ENCODE data around the gene USH1G. TPM values are rescaled to one million over a fixed set of nuclear protein-coding genes. Genes with fewer than 3 reads are reported as not detected.

The USH1G gene
- total RNA-seq, 1 donor from 2014 or later, result under 0.01 TPM

- Histone ChIP-seq H3K27ac (ENCODE audit: low read depth, low read length) (no peak overlapping the region), H3K9ac (ENCODE audit: low read depth in 1 of 3, low read length in 3 of 3) (no peak overlapping the region), H3K4me1 (ENCODE audit: control insufficient read depth in 3 of 3, insufficient read depth in 3 of 3, low read length in 3 of 3) (peaks cover 15 to 27% (median 23%) of the 10 kb centered on the region in 3 donors), H3K9me3 (ENCODE audit: control insufficient read depth in 3 of 3, low read length in 3 of 3) (no peaks in the 10 kb centered on the region), H3K36me3 (ENCODE audit: control insufficient read depth in 3 of 3, insufficient read depth in 3 of 3, low read length in 3 of 3) (no peaks in the 10 kb centered on the region), H3K4me3 (ENCODE audit: low read length in 3 of 3) (no peak overlapping the region), H3K27me3 (ENCODE audit: control insufficient read depth in 3 of 3, insufficient read depth in 3 of 3, low read length in 3 of 3) (peaks cover 0 to 18% (median 7%) of the 10 kb centered on the region in 3 donors)
Measured at GRCh38 chr17:74875977-74876593, 47.0 kb downstream of the USH1G start.

GRCh38 chr17:74875155-74875976 is 47.7 kb downstream of the USH1G start:
- Histone ChIP-seq H3K27ac (ENCODE audit: low read depth, low read length) (no peak overlapping the region), H3K27me3 (ENCODE audit: control insufficient read depth in 3 of 3, insufficient read depth in 3 of 3, low read length in 3 of 3) (peaks cover 0 to 12% (median 5%) of the 10 kb centered on the region in 3 donors), H3K9ac (ENCODE audit: low read depth in 1 of 3, low read length in 3 of 3) (no peak overlapping the region), H3K4me1 (ENCODE audit: control insufficient read depth in 3 of 3, insufficient read depth in 3 of 3, low read length in 3 of 3) (peaks cover 15 to 29% (median 23%) of the 10 kb centered on the region in 3 donors), H3K36me3 (ENCODE audit: control insufficient read depth in 3 of 3, insufficient read depth in 3 of 3, low read length in 3 of 3) (no peaks in the 10 kb centered on the region), H3K4me3 (ENCODE audit: low read length in 3 of 3) (no peak overlapping the region), H3K9me3 (ENCODE audit: control insufficient read depth in 3 of 3, low read length in 3 of 3) (no peaks in the 10 kb centered on the region)

- peaks cover 15 to 29% (median 23%) of the 10 kb centered on the region in 3 donors for H3K4me1 ChIP-seq (ENCODE audit: control insufficient read depth in 3 of 3, insufficient read depth in 3 of 3, low read length in 3 of 3)
- peaks cover 0 to 4% (median 2%) of the 10 kb centered on the region in 3 donors for H3K36me3 ChIP-seq (ENCODE audit: control insufficient read depth in 3 of 3, insufficient read depth in 3 of 3, low read length in 3 of 3)
Measured at GRCh38 chr17:74874615-74875037, 48.4 kb downstream of the USH1G start.

GRCh38 chr17:74873874-74874614 is 49.0 kb downstream of the USH1G start:
- H3K9ac ChIP-seq (ENCODE audit: low read depth in 1 of 3, low read length in 3 of 3), result peak overlapping the region; percentile 80 to 90 (median 86)
- H3K9me3 ChIP-seq (ENCODE audit: control insufficient read depth in 3 of 3, low read length in 3 of 3), result no peaks in the 10 kb centered on the region
- peaks cover 15 to 29% (median 23%) of the 10 kb centered on the region in 3 donors for H3K4me1 ChIP-seq (ENCODE audit: control insufficient read depth in 3 of 3, insufficient read depth in 3 of 3, low read length in 3 of 3)
- H3K27ac ChIP-seq (ENCODE audit: low read depth, low read length), result peak overlapping the region; percentile 86
- H3K36me3 ChIP-seq (ENCODE audit: control insufficient read depth in 3 of 3, insufficient read depth in 3 of 3, low read length in 3 of 3), result peaks cover 0 to 4% (median 2%) of the 10 kb centered on the region in 3 donors
- peaks cover 0 to 8% (median 5%) of the 10 kb centered on the region in 3 donors for H3K27me3 ChIP-seq (ENCODE audit: control insufficient read depth in 3 of 3, insufficient read depth in 3 of 3, low read length in 3 of 3)
- H3K4me3 ChIP-seq (ENCODE audit: low read length in 3 of 3), result peak overlapping the region; percentile 82 to 92 (median 88)

More at GRCh38 chr17:74874615-74875037, 48.4 kb downstream of the USH1G start:
- H3K9me3 ChIP-seq (ENCODE audit: control insufficient read depth in 3 of 3, low read length in 3 of 3), result no peaks in the 10 kb centered on the region
- H3K27ac ChIP-seq (ENCODE audit: low read depth, low read length), result no peak overlapping the region
- H3K27me3 ChIP-seq (ENCODE audit: control insufficient read depth in 3 of 3, insufficient read depth in 3 of 3, low read length in 3 of 3), result peaks cover 0 to 8% (median 5%) of the 10 kb centered on the region in 3 donors
- H3K4me3 ChIP-seq (ENCODE audit: low read length in 3 of 3), result no peak overlapping the region
- no peak overlapping the region for H3K9ac ChIP-seq (ENCODE audit: low read depth in 1 of 3, low read length in 3 of 3)

GRCh38 chr17:74873037-74873873 is 49.8 kb downstream of the USH1G start:
- Histone ChIP-seq H3K36me3 (ENCODE audit: control insufficient read depth in 3 of 3, insufficient read depth in 3 of 3, low read length in 3 of 3) (peaks cover 0 to 4% (median 2%) of the 10 kb centered on the region in 3 donors), H3K27ac (ENCODE audit: low read depth, low read length) (peak overlapping the region; percentile 86), H3K9ac (ENCODE audit: low read depth in 1 of 3, low read length in 3 of 3) (peak overlapping the region; percentile 80 to 91 (median 86)), H3K9me3 (ENCODE audit: control insufficient read depth in 3 of 3, low read length in 3 of 3) (no peaks in the 10 kb centered on the region), H3K4me3 (ENCODE audit: low read length in 3 of 3) (peak overlapping the region; percentile 83 to 92 (median 88)), H3K27me3 (ENCODE audit: control insufficient read depth in 3 of 3, insufficient read depth in 3 of 3, low read length in 3 of 3) (peaks cover 0 to 5% (median 2%) of the 10 kb centered on the region in 3 donors), H3K4me1 (ENCODE audit: control insufficient read depth in 3 of 3, insufficient read depth in 3 of 3, low read length in 3 of 3) (peaks cover 15 to 27% (median 21%) of the 10 kb centered on the region in 3 donors)

GRCh38 chr17:74872313-74873036 is 50.6 kb downstream of the USH1G start, which contains the start of gene FDXR:
Gene FDXR (minus strand): TSS chr17:74872994. CDS start chr17:74872944, 50 bp downstream.
- H3K4me1 ChIP-seq (ENCODE audit: control insufficient read depth in 3 of 3, insufficient read depth in 3 of 3, low read length in 3 of 3), result peaks cover 15 to 25% (median 20%) of the 10 kb centered on the region in 3 donors

GRCh38 chr17:74871356-74872076 is 51.5 kb downstream of the USH1G start:
- Histone ChIP-seq H3K27ac (ENCODE audit: low read depth, low read length) (no peak overlapping the region), H3K36me3 (ENCODE audit: control insufficient read depth in 3 of 3, insufficient read depth in 3 of 3, low read length in 3 of 3) (peaks cover 0 to 4% (median 2%) of the 10 kb centered on the region in 3 donors), H3K9me3 (ENCODE audit: control insufficient read depth in 3 of 3, low read length in 3 of 3) (no peaks in the 10 kb centered on the region), H3K4me1 (ENCODE audit: control insufficient read depth in 3 of 3, insufficient read depth in 3 of 3, low read length in 3 of 3) (peaks cover 15 to 25% (median 20%) of the 10 kb centered on the region in 3 donors), H3K27me3 (ENCODE audit: control insufficient read depth in 3 of 3, insufficient read depth in 3 of 3, low read length in 3 of 3) (no peaks in the 10 kb centered on the region), H3K4me3 (ENCODE audit: low read length in 3 of 3) (peak overlapping the region in 1 of 3 donors; percentile 83), H3K9ac (ENCODE audit: low read depth in 1 of 3, low read length in 3 of 3) (no peak overlapping the region)

More at GRCh38 chr17:74872313-74873036, 50.6 kb downstream of the USH1G start, which contains the start of gene FDXR:
- peak within 1 kb of the TSS; percentile 83 to 92 (median 89) for H3K4me3 ChIP-seq (ENCODE audit: low read length in 3 of 3)
- peaks cover 0 to under 1% (median 0%) of the 10 kb centered on the region in 3 donors for H3K27me3 ChIP-seq (ENCODE audit: control insufficient read depth in 3 of 3, insufficient read depth in 3 of 3, low read length in 3 of 3)
- peak within 1 kb of the TSS; percentile 87 to 91 (median 91) for H3K9ac ChIP-seq (ENCODE audit: low read depth in 1 of 3, low read length in 3 of 3)
- peaks cover 0 to 4% (median 2%) of the 10 kb centered on the region in 3 donors for H3K36me3 ChIP-seq (ENCODE audit: control insufficient read depth in 3 of 3, insufficient read depth in 3 of 3, low read length in 3 of 3)
- H3K9me3 ChIP-seq (ENCODE audit: control insufficient read depth in 3 of 3, low read length in 3 of 3), result no peaks in the 10 kb centered on the region
- peak within 1 kb of the TSS; percentile 86 for H3K27ac ChIP-seq (ENCODE audit: low read depth, low read length)

GRCh38 chr17:74870512-74870911 is 52.5 kb downstream of the USH1G start:
- H3K9ac ChIP-seq (ENCODE audit: low read depth in 1 of 3, low read length in 3 of 3), result no peak overlapping the region
- peaks cover 0 to 4% (median 2%) of the 10 kb centered on the region in 3 donors for H3K36me3 ChIP-seq (ENCODE audit: control insufficient read depth in 3 of 3, insufficient read depth in 3 of 3, low read length in 3 of 3)
- H3K4me1 ChIP-seq (ENCODE audit: control insufficient read depth in 3 of 3, insufficient read depth in 3 of 3, low read length in 3 of 3), result peaks cover 15 to 25% (median 20%) of the 10 kb centered on the region in 3 donors
- H3K27ac ChIP-seq (ENCODE audit: low read depth, low read length), result no peak overlapping the region
- H3K9me3 ChIP-seq (ENCODE audit: control insufficient read depth in 3 of 3, low read length in 3 of 3), result no peaks in the 10 kb centered on the region
- H3K4me3 ChIP-seq (ENCODE audit: low read length in 3 of 3), result no peak overlapping the region
- H3K27me3 ChIP-seq (ENCODE audit: control insufficient read depth in 3 of 3, insufficient read depth in 3 of 3, low read length in 3 of 3), result no peaks in the 10 kb centered on the region

Measured in skeletal muscle tissue (tissue), 4 donors.